GM19035 (cell line): ENCODE results near the gene SH3RF3.

ENCODE experiments used
- ATAC-seq: cut with Tn5 transposase; IDR thresholded peaks from one replicate; pipeline ENCODE4 v1.9.1; 2021; ENCODE audit not compliant: unreplicated experiment

Gene SH3RF3

GRCh38 chr2:109176928-109177327 is 47.9 kb downstream of the SH3RF3 start:
- ATAC-seq, result no peak

GRCh38 chr2:109177635-109178034 is 48.6 kb downstream of the SH3RF3 start:
- no peak for ATAC-seq

GRCh38 chr2:109178968-109179367 is 50.0 kb downstream of the SH3RF3 start:
- ATAC-seq, result no peak

GRCh38 chr2:109180786-109181185 is 51.8 kb downstream of the SH3RF3 start:
- ATAC-seq, result no peak

DNA sequence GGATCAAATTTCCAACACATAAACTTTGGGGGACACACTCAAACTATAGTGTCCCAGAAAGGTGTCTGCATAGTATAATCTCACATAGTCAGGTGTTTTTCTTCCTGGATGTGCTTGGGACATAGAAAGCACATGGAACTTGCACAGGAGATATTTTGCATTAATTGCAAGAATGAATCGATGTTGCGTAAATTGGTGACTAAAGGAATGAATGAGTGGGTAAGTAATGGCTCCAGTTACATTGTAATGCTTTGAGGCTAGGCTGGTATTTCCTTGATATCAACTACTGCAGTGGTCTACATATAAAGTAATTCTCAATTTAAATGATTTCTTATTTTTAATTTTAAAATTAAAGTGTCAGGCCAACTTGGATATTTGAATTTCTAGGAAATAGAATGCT is 53.4 kb downstream of the SH3RF3 start:
- ATAC-seq, result no peak

DNA sequence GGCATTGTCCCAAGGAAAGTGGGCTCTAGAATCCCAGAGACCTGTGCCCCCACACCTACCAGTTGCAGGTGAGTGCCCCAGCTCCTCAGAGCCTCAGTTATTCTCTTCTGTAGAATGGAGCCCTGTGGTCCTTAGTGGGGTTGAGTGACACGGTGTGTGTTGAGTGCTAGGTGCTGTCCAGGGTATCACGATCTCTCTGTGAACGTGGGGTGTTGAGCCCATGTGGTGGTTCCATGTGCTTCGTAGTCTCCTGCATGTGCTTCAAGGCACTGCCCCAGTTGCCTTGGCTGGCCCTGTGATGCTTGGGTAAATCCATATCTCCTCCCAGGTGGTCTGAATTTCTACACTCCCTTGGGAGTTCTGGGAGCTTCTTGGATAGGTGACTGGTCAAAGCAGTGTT is 54.9 kb downstream of the SH3RF3 start:
- no peak for ATAC-seq

GRCh38 chr2:109184368-109184767 is 55.4 kb downstream of the SH3RF3 start:
- ATAC-seq, result no peak

GRCh38 chr2:109185338-109185737 is 56.3 kb downstream of the SH3RF3 start:
- no peak for ATAC-seq

DNA sequence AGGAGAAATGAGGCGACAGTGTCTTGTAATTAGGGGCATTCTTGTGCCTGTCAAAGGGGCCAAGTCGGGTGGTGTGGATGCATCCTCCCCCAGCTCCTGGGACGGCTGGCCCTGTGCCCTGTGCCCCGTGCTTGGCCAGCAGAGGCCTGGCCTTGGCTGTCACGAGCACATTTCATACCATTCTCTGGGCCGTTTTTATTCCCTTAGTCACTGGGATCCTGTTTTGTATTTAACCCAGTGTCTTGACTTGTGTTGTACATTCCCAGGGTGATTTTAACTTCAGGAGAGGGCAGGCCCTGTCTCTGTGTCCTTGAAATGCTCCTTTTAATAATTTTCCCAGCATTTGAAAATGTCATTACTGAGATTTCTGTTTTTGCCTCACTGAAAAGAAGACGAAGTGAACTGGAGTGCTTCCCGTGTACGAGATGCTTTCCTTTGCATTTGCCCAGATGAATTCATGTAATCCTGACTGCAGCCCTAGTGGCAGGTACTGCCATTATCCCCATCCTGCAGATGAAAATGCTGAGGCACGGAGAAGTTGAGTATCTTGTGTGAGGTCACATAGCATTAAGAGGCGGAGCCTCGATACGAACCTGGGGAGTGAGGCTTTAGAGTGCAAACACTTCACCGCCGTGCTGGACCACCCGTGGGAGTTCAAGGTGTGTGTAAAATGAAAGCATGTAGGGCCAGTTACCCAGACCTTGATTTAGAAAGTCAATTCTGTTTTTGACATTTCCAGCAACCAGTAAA is 57.0 kb downstream of the SH3RF3 start:
- ATAC-seq, result no peak

DNA sequence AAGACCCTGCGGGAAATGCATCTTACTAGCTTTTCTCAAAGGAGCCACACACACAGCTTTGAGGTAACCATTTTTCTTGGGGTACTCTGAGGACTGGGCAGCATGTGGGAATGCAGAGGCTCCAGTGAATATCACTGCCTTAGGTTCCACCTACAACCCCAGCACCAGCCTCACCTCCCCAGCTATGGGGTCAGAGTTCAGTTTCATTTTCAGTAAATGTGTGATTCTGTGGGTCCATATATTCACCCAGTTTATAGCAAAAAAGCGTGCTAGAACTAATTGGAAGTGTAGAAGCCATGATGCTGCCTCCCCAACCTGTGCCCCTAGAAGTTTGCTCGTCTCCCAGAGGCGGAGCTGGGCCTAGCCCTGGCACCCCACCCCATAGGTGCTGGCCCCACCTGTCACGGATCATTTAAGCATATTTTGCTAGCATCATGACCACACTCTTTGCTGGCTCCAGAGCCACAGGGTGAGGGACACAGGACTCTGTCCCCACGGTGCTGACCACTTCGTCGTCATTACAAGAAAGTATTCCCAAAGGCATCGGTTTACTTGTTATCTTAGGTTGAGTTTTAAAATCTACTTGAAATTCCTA is 57.7 kb downstream of the SH3RF3 start:
- ATAC-seq, result no peak

DNA sequence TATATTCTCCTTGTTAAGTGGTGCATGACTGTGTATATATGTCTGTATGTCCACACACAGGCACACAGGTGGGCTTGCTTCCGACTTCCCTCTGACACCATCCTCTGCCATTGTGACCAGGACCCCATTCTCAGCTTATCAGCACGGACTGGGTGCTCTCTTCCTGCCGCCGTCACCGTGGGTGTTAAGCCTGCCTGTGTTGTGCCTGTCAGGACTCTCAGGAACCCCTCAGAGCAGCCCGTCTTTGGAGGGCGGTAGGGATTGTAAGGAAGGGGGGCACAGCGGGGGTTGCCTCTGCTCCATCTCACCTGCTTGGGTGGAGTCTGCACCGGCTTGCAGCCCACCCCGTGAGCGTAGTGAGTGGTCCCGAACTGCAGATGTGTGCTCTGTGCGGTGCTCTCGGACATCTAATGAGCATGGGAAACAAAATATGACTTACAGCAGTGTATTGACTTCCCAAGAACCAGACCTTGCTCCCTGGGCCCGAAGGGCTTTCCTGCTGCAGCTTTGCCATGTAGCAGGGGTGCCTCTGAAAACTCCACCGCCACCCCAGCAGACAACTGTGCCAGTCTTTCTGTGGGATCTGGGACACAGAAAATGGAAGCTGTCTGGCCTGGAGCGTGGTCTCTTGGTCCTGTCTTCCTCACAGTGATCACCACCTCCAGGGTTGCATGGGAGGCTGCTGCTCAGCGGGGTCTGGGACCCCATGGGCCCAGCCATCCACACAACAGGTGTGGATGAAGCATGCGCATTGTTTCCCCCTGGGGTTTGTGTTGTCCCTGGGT is 58.9 kb downstream of the SH3RF3 start:
- ATAC-seq, result no peak

DNA sequence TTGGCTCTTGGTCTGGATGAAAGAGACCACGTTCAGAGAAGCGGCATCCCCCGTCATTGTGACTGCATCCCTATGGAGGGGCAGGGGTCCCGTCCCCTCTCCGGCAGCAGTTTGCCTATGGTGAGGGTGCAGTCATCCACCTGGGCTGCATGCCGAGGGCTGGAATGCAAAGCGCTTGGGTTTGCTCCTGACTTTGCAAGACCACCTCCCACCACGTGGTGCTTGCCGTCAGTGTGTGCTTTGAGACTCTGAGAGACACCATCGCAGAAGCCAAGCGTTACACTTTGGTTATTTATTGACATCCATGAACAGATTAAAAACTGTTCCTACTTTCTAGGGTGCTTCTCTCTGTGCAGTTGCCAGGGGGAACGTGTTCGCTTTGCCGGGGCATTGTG is 59.5 kb downstream of the SH3RF3 start:
- ATAC-seq, result no peak

GRCh38 chr2:109188898-109189297 is 59.9 kb downstream of the SH3RF3 start:
- no peak for ATAC-seq

DNA sequence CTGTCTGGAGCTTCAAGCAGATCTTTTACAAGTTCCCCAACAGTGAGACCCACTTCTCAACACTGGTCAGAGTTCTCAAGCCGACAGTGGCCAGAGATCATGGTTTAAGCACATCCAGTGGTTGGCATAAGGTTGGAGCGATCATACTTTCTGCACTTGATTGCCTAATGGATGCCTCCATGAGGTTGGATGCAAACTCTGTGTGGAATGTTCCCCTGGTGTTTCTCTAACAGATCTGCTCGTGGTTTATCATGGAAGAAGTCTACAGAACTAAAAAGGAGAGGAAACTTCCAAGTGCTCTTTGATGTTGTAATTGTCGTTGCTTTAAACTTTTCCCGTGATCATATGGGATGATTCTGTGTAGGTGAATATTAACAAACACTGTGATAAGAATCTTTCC is 60.7 kb downstream of the SH3RF3 start:
- ATAC-seq, result no peak

- no peak for ATAC-seq
Observed at GRCh38 chr2:109193807-109194619, 65.0 kb downstream of the SH3RF3 start.

- no peak for ATAC-seq
Observed at GRCh38 chr2:109194620-109194937, 65.6 kb downstream of the SH3RF3 start.

GRCh38 chr2:109195193-109196045 is 66.4 kb downstream of the SH3RF3 start:
- no peak for ATAC-seq

DNA sequence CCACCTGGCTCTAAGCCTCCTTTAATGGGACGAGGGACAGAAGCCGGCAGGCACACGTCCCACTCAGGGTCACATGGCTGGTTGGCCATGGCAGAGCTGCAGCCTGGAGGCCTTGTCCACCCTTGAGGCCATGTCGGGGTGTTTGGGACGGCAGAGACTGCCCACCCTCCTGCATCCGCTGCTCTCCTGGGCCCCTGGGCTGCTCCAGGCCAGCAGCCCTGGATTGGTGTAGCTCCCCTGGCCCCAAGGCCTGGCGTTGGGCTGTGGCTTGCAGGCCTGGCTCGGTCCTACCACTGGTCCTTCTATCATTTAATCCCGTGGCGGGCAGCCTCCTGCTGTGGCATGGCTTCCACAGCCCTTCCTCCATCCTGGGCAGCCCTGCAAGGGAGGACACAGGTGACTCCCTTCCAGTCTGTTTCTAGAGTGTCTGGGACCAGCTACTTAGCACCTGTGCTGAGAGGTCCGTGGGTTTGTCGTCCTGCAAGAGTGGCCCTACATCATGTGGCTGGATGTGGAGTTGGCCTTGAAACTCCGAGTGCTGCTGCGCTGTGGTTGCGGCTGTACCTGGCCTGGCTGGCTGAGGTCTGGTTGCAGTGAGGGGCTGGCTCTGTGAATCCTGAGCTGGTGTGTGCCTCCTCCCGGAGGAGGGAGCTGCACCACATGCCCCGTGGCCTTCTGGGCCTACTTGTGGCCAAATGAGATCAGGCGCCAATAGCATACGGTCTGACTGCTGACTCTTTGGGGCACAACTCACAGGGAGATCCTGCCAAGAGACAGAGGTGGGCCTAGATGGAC is 67.3 kb downstream of the SH3RF3 start:
- ATAC-seq, result no peak

GRCh38 chr2:109197491-109198418 is 68.8 kb downstream of the SH3RF3 start:
- ATAC-seq, result no peak
